HG02678 (cell line): ENCODE measurements around the gene SYMPK.

Experiments used
- ATAC-seq: cut with Tn5 transposase; IDR thresholded peaks from one replicate; pipeline ENCODE4 v1.9.1; 2021; ENCODE audit warnings: mild to moderate bottlenecking, moderate library complexity; ENCODE audit not compliant: unreplicated experiment

Gene SYMPK

DNA sequence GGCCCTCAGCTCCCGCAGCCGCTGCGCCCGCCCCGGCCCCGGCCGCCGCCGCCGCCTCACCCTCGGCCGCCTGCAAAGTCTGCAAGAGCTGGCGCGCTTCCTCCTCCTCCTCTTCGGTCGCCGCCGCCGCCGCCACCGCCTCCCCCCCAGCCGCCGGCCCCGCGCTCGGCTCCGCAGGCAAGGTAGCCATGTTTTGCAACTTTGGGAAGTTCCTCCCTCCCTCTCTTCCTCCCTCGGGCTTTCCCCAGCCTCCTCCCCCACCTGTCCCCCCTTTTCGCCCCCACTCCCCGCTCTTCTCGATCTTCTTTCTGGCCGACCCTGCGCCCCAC lies 94.3 kb downstream of the SYMPK start:
- ATAC-seq = no peak

GRCh38 chr19:45767881-45768654 lies 94.9 kb downstream of the SYMPK start:
- ATAC-seq = no peak

- no peak for ATAC-seq
These were observed 95.5 kb downstream of the SYMPK start for GRCh38 chr19:45767410-45767880.

GRCh38 chr19:45766869-45767346 lies 96.0 kb downstream of the SYMPK start:
- ATAC-seq = no peak

DNA sequence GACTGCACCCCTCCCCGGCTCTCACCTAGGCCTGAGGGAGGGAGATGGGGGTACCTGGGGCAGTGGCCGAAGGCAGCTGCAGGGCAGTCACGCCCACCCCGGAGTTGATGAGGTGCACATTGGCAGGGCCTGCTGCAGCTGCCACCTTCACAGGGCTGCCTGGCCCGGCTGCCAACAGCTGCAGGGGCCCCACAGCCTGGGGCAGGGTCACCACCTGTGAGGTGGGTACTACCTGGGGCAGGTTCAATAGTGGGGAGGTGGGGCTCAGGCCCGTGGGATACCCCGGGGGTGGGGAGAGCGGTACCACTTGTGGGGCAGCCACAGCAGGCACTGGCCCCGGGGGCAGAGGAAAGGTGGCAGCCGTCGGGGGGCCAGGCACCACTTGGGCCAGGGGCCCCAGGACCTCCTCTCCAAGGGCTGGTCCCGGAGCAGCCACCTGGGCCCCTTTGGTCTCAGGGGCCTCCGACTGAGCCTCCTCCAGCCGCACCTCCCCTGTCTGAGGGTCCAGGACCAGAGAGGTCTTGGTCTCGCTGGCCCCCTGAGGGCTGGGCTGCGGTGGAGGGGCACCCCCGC lies 96.6 kb downstream of the SYMPK start:
- ATAC-seq = no peak

GRCh38 chr19:45765702-45766295 lies 97.1 kb downstream of the SYMPK start:
- ATAC-seq = no peak
